AG09309 (cell line): ENCODE results near the gene LRP1.

Experiments used
- DNase-seq: peaks from one replicate; pipeline ENCODE4 v3.0.0-alpha.2; 2010; ENCODE audit warnings: low read depth
- H3K4me3 ChIP-seq: 2 replicates; pipeline ENCODE4 v1.5.1; 2011; ENCODE audit warnings: mild to moderate bottlenecking, low read depth, low read length, moderate library complexity; ENCODE audit not compliant: control insufficient read depth
- TF ChIP-seq, protein P1 (sequence below): IDR thresholded peaks from 2 replicates; pipeline ENCODE4 v1.5.1; 2011; ENCODE audit warnings: mild to moderate bottlenecking, low read depth, low read length, inconsistent platforms; ENCODE audit not compliant: insufficient read depth, control insufficient read depth; ENCODE audit errors: missing control alignments

Gene LRP1

DNA sequence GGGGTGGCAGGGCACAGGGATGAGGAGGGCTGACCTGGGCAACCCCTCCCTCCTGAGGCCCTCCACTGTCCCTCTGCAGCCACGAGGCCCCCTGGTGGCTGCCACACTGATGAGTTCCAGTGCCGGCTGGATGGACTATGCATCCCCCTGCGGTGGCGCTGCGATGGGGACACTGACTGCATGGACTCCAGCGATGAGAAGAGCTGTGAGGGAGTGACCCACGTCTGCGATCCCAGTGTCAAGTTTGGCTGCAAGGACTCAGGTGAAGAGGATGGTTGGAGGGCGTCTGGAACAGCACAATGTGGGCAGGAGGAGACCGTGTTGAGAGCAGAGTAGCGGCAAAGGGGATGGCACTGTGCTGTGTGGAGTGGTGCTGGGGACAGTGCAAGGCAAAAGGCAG, 44.8 kb downstream of the LRP1 start:
- no peak for DNase-seq
- TF ChIP-seq, protein P1, sequence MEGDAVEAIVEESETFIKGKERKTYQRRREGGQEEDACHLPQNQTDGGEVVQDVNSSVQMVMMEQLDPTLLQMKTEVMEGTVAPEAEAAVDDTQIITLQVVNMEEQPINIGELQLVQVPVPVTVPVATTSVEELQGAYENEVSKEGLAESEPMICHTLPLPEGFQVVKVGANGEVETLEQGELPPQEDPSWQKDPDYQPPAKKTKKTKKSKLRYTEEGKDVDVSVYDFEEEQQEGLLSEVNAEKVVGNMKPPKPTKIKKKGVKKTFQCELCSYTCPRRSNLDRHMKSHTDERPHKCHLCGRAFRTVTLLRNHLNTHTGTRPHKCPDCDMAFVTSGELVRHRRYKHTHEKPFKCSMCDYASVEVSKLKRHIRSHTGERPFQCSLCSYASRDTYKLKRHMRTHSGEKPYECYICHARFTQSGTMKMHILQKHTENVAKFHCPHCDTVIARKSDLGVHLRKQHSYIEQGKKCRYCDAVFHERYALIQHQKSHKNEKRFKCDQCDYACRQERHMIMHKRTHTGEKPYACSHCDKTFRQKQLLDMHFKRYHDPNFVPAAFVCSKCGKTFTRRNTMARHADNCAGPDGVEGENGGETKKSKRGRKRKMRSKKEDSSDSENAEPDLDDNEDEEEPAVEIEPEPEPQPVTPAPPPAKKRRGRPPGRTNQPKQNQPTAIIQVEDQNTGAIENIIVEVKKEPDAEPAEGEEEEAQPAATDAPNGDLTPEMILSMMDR = peak; percentile 71
- H3K4me3 ChIP-seq = no peak overlapping the region

DNA sequence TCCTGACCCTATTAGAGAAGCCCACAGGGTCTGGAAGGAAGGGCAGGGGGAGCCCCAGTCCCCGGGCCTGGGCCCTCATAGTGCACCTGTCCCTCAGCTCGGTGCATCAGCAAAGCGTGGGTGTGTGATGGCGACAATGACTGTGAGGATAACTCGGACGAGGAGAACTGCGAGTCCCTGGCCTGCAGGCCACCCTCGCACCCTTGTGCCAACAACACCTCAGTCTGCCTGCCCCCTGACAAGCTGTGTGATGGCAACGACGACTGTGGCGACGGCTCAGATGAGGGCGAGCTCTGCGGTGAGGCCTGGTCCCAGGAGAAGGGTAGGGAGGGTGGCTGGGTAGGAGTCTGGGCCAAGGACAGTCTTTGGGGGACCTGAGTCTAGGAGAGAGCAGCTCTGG, 45.4 kb downstream of the LRP1 start:
- DNase-seq = no peak
- no peak overlapping the region for H3K4me3 ChIP-seq
- TF ChIP-seq, protein P1 = no peak

DNA sequence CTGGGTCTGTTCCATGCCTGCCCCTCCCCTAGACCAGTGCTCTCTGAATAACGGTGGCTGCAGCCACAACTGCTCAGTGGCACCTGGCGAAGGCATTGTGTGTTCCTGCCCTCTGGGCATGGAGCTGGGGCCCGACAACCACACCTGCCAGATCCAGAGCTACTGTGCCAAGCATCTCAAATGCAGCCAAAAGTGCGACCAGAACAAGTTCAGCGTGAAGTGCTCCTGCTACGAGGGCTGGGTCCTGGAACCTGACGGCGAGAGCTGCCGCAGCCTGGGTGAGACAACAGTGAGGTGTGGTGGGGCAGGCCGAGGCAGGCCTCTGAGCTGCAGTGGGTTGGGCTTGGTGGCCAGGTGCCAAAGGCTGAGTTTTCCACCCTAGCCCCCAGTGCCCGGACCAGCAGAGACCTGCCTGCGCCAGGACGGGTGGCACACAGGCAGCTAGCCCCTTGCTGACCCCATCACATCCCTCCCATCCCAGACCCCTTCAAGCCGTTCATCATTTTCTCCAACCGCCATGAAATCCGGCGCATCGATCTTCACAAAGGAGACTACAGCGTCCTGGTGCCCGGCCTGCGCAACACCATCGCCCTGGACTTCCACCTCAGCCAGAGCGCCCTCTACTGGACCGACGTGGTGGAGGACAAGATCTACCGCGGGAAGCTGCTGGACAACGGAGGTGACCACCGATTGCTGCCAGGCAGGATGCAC, 47.3 kb downstream of the LRP1 start:
- no peak for DNase-seq
- no peak overlapping the region for H3K4me3 ChIP-seq
- TF ChIP-seq, protein P1 = peak; percentile 84

DNA sequence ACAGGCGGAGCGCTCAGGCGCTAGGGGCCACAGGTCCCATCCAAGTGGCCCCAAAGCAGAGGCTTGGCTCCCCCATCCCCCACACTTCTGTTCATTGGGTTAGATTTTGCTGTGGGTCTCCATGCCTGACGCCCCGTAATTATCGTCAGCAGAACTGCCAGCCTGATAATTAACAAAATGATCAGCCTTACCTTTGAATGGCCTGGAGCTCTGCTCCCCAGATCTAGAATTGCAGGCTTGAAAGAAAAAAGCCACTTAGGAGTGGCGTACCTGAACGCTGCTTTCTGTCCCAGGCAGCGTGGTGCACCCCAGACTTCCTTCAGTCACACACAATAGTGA, 47.8 kb downstream of the LRP1 start:
- DNase-seq = no peak
- H3K4me3 ChIP-seq = no peak overlapping the region
- TF ChIP-seq, protein P1 = no peak

DNA sequence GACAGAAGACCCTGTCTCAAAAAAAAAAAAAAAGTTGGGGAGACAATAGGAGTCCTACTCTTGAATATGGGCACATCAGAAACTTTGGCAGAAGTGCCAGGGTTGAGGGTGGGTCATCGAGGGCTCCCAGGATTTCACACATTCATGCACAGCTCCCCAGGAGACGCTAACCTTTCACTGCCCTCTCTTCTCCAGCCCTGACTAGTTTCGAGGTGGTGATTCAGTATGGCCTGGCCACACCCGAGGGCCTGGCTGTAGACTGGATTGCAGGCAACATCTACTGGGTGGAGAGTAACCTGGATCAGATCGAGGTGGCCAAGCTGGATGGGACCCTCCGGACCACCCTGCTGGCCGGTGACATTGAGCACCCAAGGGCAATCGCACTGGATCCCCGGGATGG, 48.6 kb downstream of the LRP1 start:
- TF ChIP-seq, protein P1 = no peak
- DNase-seq = no peak

DNA sequence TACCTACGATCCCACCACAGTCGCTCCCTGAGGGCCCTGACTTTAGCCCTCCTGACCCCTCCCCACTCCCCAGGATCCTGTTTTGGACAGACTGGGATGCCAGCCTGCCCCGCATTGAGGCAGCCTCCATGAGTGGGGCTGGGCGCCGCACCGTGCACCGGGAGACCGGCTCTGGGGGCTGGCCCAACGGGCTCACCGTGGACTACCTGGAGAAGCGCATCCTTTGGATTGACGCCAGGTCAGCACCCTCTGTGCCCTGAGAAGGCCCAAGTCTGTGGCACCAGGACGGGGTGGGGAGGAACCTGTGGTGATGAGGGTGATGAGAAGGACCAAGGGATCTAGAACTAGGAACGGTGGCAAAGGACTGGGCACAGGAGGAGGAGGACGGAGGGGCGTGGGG, 49.1 kb downstream of the LRP1 start:
- TF ChIP-seq, protein P1 = no peak
- no peak for DNase-seq
- no peak overlapping the region for H3K4me3 ChIP-seq

More for the DNA sequence above, 48.6 kb downstream of the LRP1 start:
- H3K4me3 ChIP-seq = no peak overlapping the region
